K562 (cell line): ENCODE measurements around the gene KCNC3. TPM values are rescaled to one million over a fixed set of nuclear protein-coding genes. Genes with fewer than 3 reads are reported as not detected.

Experiments used
- CCAR2 ChIP-seq: fragments of 200-400 bp; formaldehyde crosslinking; IDR thresholded peaks from 2 replicates; pipeline ENCODE4 v1.6.1; 2017; ENCODE audit warnings: mild to moderate bottlenecking, low read depth, low read length
- FOXJ2 ChIP-seq: fragments of 200-800 bp; sonication (Bioruptor generic); IDR thresholded peaks from 2 replicates; pipeline ENCODE4 v1.6.1; 2016; ENCODE audit warnings: missing genetic modification characterization, missing compliant biosample characterization
- HBP1 ChIP-seq: fragments of 450-650 bp; formaldehyde crosslinking; IDR thresholded peaks from 2 replicates; pipeline ENCODE4 v1.4.0; 2022; ENCODE audit warnings: missing genetic modification characterization
- MLLT1 ChIP-seq, 2 experiments: fragments of 450-650 bp; IDR thresholded peaks; 2 replicates each; pipeline ENCODE4 v1.6.1; 2016
- MNT ChIP-seq, 2 experiments: fragments of 450-650 bp; conservative IDR thresholded peaks; 2 replicates each; pipeline ENCODE4 v1.6.1; 2017; ENCODE audit warnings: mild to moderate bottlenecking in 2 of 2, moderate library complexity in 2 of 2
- NFIC ChIP-seq: fragments of 450-650 bp; IDR thresholded peaks from 2 replicates; pipeline ENCODE4 v1.6.1; 2017; ENCODE audit warnings: mild to moderate bottlenecking, inconsistent platforms
- NFRKB ChIP-seq: fragments of 450-650 bp; IDR thresholded peaks from 2 replicates; pipeline ENCODE4 v1.6.1; 2016; ENCODE audit warnings: low read depth
- RBM17 ChIP-seq: fragments of 200-400 bp; formaldehyde crosslinking; IDR thresholded peaks from 2 replicates; pipeline ENCODE4 v1.6.1; 2017; ENCODE audit warnings: low read depth, mild to moderate bottlenecking, low read length, borderline replicate concordance
- RERE ChIP-seq: sonication (generic); formaldehyde crosslinking; IDR thresholded peaks from 2 replicates; pipeline ENCODE4 v1.8.0; 2023; ENCODE audit warnings: missing genetic modification reagents, mild to moderate bottlenecking, borderline replicate concordance
- RFX7 ChIP-seq: fragments of 250-450 bp; sonication (Bioruptor Pico); IDR thresholded peaks from 2 replicates; pipeline ENCODE4 v1.5.1; 2021; ENCODE audit warnings: mild to moderate bottlenecking
- SRSF9 ChIP-seq: fragments of 200-400 bp; formaldehyde crosslinking; IDR thresholded peaks from 2 replicates; pipeline ENCODE4 v1.6.1; 2017; ENCODE audit warnings: low read depth, low read length, borderline replicate concordance
- TAF15 ChIP-seq: fragments of 200-400 bp; formaldehyde crosslinking; IDR thresholded peaks from 2 replicates; pipeline ENCODE4 v1.6.1; 2017; ENCODE audit warnings: mild to moderate bottlenecking, low read depth, low read length, moderate library complexity
- TCF3 ChIP-seq: sonication (generic); formaldehyde crosslinking; IDR thresholded peaks from 2 replicates; pipeline ENCODE4 v1.4.0; 2020; ENCODE audit warnings: mild to moderate bottlenecking, missing genetic modification reagents
- TCF7 ChIP-seq: sonication (generic); IDR thresholded peaks from 2 replicates; pipeline ENCODE4 v1.6.1; 2016; ENCODE audit warnings: antibody characterized with exemption, borderline replicate concordance
- THRAP3 ChIP-seq: fragments of 450-650 bp; IDR thresholded peaks from 2 replicates; pipeline ENCODE4 v1.6.1; 2016; ENCODE audit warnings: mild to moderate bottlenecking, inconsistent platforms, borderline replicate concordance
- ZNF175 ChIP-seq: fragments of 200-800 bp; sonication (Bioruptor generic); IDR thresholded peaks from 2 replicates; pipeline ENCODE4 v1.6.1; 2016; ENCODE audit warnings: low read depth, mild to moderate bottlenecking, missing genetic modification characterization, missing compliant biosample characterization
- ZNF184 ChIP-seq: sonication (generic); formaldehyde crosslinking; IDR thresholded peaks from 2 replicates; pipeline ENCODE4 v1.5.0; 2020; ENCODE audit warnings: missing genetic modification reagents
- ZSCAN29 ChIP-seq: fragments of 450-650 bp; IDR thresholded peaks from 2 replicates; pipeline ENCODE4 v1.6.1; 2017
- polyA plus RNA-seq, 8 experiments: library from polyadenylated mRNA; depleted of rRNA in 4 of 8; stranded (reverse) in 5 of 8; unstranded in 3 of 8; fragments of >200 nt; fragmentation: Nextera tagmentation in 2 of 8; fragmentation: Illumina TruSeq in 1 of 8; extraction: Ambion mirVana in 2 of 8; extraction: Trizol in 1 of 8; gene quantifications; 2 replicates each; pipeline versions ENCODE4 v1.2.1 to v1.2.3, GENCODE V29; 2011 to 2014; ENCODE audit warnings: inconsistent platforms in 1 of 8, missing spikeins in 1 of 8
- total RNA-seq, 7 experiments: library from RNA; depleted of rRNA in 6 of 7; stranded (reverse); fragments of >200 nt in 6 of 7; fragmentation: Illumina TruSeq in 2 of 7; extraction: Trizol in 2 of 7; gene quantifications; 2 replicates each; pipeline versions ENCODE4 v1.2.1 to v1.2.3, GENCODE V29; 2011 to 2021; ENCODE audit warnings: low replicate concordance in 1 of 7

KCNC3 gene
- total and polyA plus RNA-seq, 9 of the 15 experiments (the other 6 are each of a cell fraction or from before 2014, with no cell fraction given) = 0.03 to 26.2 (median 2.0) TPM

- TF ChIP-seq RERE (CRISPR knock-in tag) = no peak
- peak; percentile 79 for TF ChIP-seq TCF3 (CRISPR knock-in tag)
- TF ChIP-seq NFRKB = no peak
- no peak for TF ChIP-seq RBM17
- no peak for TF ChIP-seq MLLT1 (IDR thresholded peaks at IDR 0.05)
- no peak for TF ChIP-seq ZSCAN29
- TF ChIP-seq TCF7 = no peak
- TF ChIP-seq CCAR2 = no peak
- peak; percentile 37 for TF ChIP-seq NFIC
- no peak for TF ChIP-seq TAF15
- TF ChIP-seq SRSF9 = no peak
- no peak for TF ChIP-seq HBP1 (CRISPR knock-in tag)
- TF ChIP-seq ZNF175 (CRISPR knock-in tag) = no peak
- no peak for TF ChIP-seq THRAP3
- TF ChIP-seq MNT (conservative IDR thresholded peaks at IDR 0.05) = peak in 1 of 2 experiments; percentile 32; a peak in 1 of 4 replicates
- TF ChIP-seq RFX7 (CRISPR knock-in tag) = no peak
- no peak for TF ChIP-seq FOXJ2 (tag)
- no peak for TF ChIP-seq ZNF184
Measured at GRCh38 chr19:50264483-50265186, 64.5 kb downstream of the KCNC3 start (continued).
